B cell (primary cell): ENCODE results near the gene CEP41. TPM values are rescaled to one million over a fixed set of nuclear protein-coding genes. Genes with fewer than 3 reads are reported as not detected.

Experiments
- ATAC-seq: fragments of 200-7000 bp; cut with Tn5 transposase; one replicate; pipeline ENCODE4 v1.10.0; 2021; ENCODE audit warnings: low read depth, mild to moderate bottlenecking, moderate number of reproducible peaks, moderate library complexity
- CTCF ChIA-PET: fragments of 350-600 bp; sonication (Branson Sonifier 250); formaldehyde crosslinking; loops from one replicate; lab custom pipeline; 2021; ENCODE audit warnings: antibody characterized with exemption, inconsistent platforms; lab: Charles Lee
- POLR2A ChIA-PET: fragments of 350-600 bp; sonication (Branson Sonifier 250); formaldehyde crosslinking; loops from one replicate; lab custom pipeline; 2021; ENCODE audit warnings: antibody characterized with exemption; lab: Charles Lee
- DNase-seq: peaks from one replicate; pipeline ENCODE4 v3.0.0; 2013
- H2AFZ ChIP-seq: 2 replicates; pipeline ENCODE4 v1.6.1; 2012; ENCODE audit warnings: mild to moderate bottlenecking, low read depth, low read length; ENCODE audit not compliant: insufficient read depth, poor library complexity, severe bottlenecking
- H3K27ac ChIP-seq, 2 donors: 1 replicate in 1 of 2; 2 replicates in 1 of 2; pipeline ENCODE4 v1.5.1; 2012 to 2013; ENCODE audit warnings: low read length in 2 of 2, mild to moderate bottlenecking in 2 of 2, moderate library complexity in 1 of 2
- H3K27me3 ChIP-seq, 4 experiments: fragments of 200-600 bp in 1 of 4; sonication (generic) in 1 of 4; replicated peaks in 1 of 4; 1 replicate in 2 of 4; 2 replicates in 2 of 4; pipeline versions ENCODE4 v1.6.1 to v1.7.0; 2013 to 2016; ENCODE audit warnings: low read length in 3 of 4, mild to moderate bottlenecking in 2 of 4, mixed read lengths in 1 of 4, moderate library complexity in 1 of 4; ENCODE audit not compliant: insufficient read depth in 4 of 4, control insufficient read depth in 3 of 4; ENCODE audit errors: control extremely low read depth in 1 of 4
- H3K36me3 ChIP-seq, 2 experiments: replicated peaks in 1 of 2; 1 replicate in 1 of 2; 2 replicates in 1 of 2; pipeline versions ENCODE4 v1.6.1 to v1.7.1; 2013; ENCODE audit warnings: low read length in 1 of 2; ENCODE audit not compliant: insufficient read depth in 2 of 2, control insufficient read depth in 1 of 2; ENCODE audit errors: control extremely low read depth in 1 of 2, extremely low read depth in 1 of 2
- H3K4me1 ChIP-seq, 2 donors: fragments of 200-600 bp in 1 of 2; sonication (generic) in 1 of 2; 1 replicate in 1 of 2; 2 replicates in 1 of 2; pipeline versions ENCODE4 v1.5.1 to v1.6.1; 2013 to 2017; ENCODE audit warnings: low read length in 2 of 2; ENCODE audit not compliant: control insufficient read depth in 2 of 2, insufficient read depth in 2 of 2
- H3K4me2 ChIP-seq: replicated peaks from 2 replicates; pipeline ENCODE3; 2012; ENCODE audit warnings: mild to moderate bottlenecking, low read depth, low read length; ENCODE audit not compliant: poor library complexity, severe bottlenecking
- H3K4me3 ChIP-seq, 5 experiments: fragments of 200-600 bp in 1 of 5; sonication (generic) in 1 of 5; 1 replicate in 3 of 5; 2 replicates in 2 of 5; pipeline versions ENCODE4 v1.5.1 to v1.7.0; 2011 to 2016; ENCODE audit warnings: low read length in 4 of 5, mild to moderate bottlenecking in 4 of 5, low read depth in 2 of 5, control low read depth in 1 of 5, moderate library complexity in 1 of 5; ENCODE audit not compliant: insufficient read depth in 1 of 5; ENCODE audit errors: control extremely low read depth in 1 of 5, extremely low read depth in 1 of 5
- H3K79me2 ChIP-seq: fragments of 200-600 bp; sonication (generic); one replicate; pipeline ENCODE4 v1.6.0; 2016; ENCODE audit warnings: low read length; ENCODE audit not compliant: control insufficient read depth, insufficient read depth
- H3K9ac ChIP-seq: fragments of 200-600 bp; sonication (generic); 2 replicates; pipeline ENCODE4 v1.6.1; 2017; ENCODE audit warnings: mild to moderate bottlenecking, low read length, moderate library complexity
- H3K9me3 ChIP-seq, 3 donors: one replicate each; pipeline versions ENCODE4 v1.6.1 to v1.7.1; 2013; ENCODE audit warnings: low read length in 2 of 3; ENCODE audit not compliant: control insufficient read depth in 2 of 3, insufficient read depth in 1 of 3; ENCODE audit errors: control extremely low read depth in 1 of 3
- H4K20me1 ChIP-seq: 2 replicates; pipeline ENCODE4 v1.6.0; 2012; ENCODE audit warnings: mild to moderate bottlenecking, low read length; ENCODE audit not compliant: insufficient read depth, control insufficient read depth, poor library complexity, severe bottlenecking
- H3K27ac Mint-ChIP-seq: one replicate; pipeline ENCODE4 v1.8.0; 2021; ENCODE audit warnings: mixed read lengths
- H3K27me3 Mint-ChIP-seq: one replicate; pipeline ENCODE4 v1.8.0; 2021; ENCODE audit warnings: mixed read lengths
- H3K4me1 Mint-ChIP-seq: one replicate; pipeline ENCODE4 v1.8.0; 2021; ENCODE audit warnings: mixed read lengths
- H3K4me3 Mint-ChIP-seq: one replicate; pipeline ENCODE4 v1.8.0; 2021; ENCODE audit warnings: mixed read lengths
- H3K9me3 Mint-ChIP-seq: one replicate; pipeline ENCODE4 v1.8.0; 2022; ENCODE audit warnings: mixed read lengths; ENCODE audit not compliant: insufficient read depth
- EZH2 ChIP-seq: IDR thresholded peaks from 2 replicates; pipeline ENCODE4 v1.6.1; 2012; ENCODE audit warnings: borderline replicate concordance, low read depth, mild to moderate bottlenecking, moderate library complexity, low read length; ENCODE audit not compliant: insufficient read depth, poor library complexity, severe bottlenecking
- WGBS: methylation state at CpG from one replicate; pipeline ENCODE4 v1.1.5; 2013; ENCODE audit warnings: missing lambda C conversion rate; ENCODE audit not compliant: insufficient coverage; 5-methylcytosine and 5-hydroxymethylcytosine counted together
- intact Hi-C: fragments of 100-400 bp; cut with micrococcal nuclease; formaldehyde crosslinking; loops from one replicate; pipeline ENCODE4 v1.10.0; 2022
- polyA plus RNA-seq: library from polyadenylated mRNA; depleted of rRNA; stranded (reverse); fragments of >200 nt; gene quantifications from 2 replicates; pipeline ENCODE4 v1.2.3, GENCODE V29; 2012
- total RNA-seq, 2 donors: library from RNA; stranded (reverse); fragments of 120-200 nt in 1 of 2; gene quantifications; 1 replicate in 1 of 2; 2 replicates in 1 of 2; pipeline versions ENCODE4 v1.2.3 to v1.2.4, GENCODE V29; 2013 to 2022
- TF ChIP-seq, protein P1 (sequence below): fragments of 200-600 bp; IDR thresholded peaks from one replicate; pipeline ENCODE4 v1.8.0; 2022; ENCODE audit warnings: antibody characterized with exemption, mild to moderate bottlenecking

The CEP41 gene
- total and polyA plus RNA-seq, 2 donors (not counting 1 experiment from before 2014, with no cell fraction given): 3.4 to 5.9 TPM

DNA sequence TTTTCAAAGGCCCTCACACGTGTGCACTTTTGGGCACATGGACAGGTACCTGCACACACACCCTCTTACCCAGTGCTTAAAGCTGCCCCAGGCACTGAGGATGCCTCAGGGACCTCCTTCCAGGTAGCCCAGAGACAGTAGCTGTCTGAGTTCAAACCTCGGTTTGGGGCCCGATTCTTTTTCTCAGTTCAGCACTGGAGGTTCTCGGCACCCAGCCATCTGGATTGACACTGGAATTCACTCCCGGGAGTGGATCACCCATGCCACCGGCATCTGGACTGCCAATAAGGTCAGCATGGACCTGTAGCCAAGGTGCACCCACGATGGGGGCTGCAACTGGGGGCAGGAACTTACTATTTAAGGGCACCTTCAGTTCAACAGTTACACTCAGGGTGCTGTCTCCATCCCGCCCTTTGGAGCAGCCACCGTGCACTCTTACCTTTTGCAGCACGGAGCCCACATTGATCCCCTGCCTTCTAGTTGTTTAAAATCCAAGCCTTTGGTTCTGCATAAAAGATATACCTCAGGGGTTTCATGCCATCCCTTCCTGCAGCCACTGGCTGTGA is 78.5 kb downstream of the CEP41 start:
- no peaks in the 10 kb centered on the region for H3K27me3 Mint-ChIP-seq
- peaks cover 6% of the 10 kb centered on the region for H3K9me3 Mint-ChIP-seq
- Histone ChIP-seq H4K20me1 (no peaks in the 10 kb centered on the region), H3K27me3 (no peaks in the 10 kb centered on the region), H3K4me1 (no peaks in the 10 kb centered on the region), H2AFZ (no peak overlapping the region), H3K36me3 (no peaks in the 10 kb centered on the region), H3K79me2 (no peaks in the 10 kb centered on the region), H3K4me2 (no peak overlapping the region), H3K9me3 (peaks cover 0 to 18% (median 7%) of the 10 kb centered on the region in 3 donors), H3K9ac (no peak overlapping the region), H3K27ac (no peak overlapping the region), H3K4me3 (no peak overlapping the region)
- no peak for TF ChIP-seq EZH2
- TF ChIP-seq, protein P1, sequence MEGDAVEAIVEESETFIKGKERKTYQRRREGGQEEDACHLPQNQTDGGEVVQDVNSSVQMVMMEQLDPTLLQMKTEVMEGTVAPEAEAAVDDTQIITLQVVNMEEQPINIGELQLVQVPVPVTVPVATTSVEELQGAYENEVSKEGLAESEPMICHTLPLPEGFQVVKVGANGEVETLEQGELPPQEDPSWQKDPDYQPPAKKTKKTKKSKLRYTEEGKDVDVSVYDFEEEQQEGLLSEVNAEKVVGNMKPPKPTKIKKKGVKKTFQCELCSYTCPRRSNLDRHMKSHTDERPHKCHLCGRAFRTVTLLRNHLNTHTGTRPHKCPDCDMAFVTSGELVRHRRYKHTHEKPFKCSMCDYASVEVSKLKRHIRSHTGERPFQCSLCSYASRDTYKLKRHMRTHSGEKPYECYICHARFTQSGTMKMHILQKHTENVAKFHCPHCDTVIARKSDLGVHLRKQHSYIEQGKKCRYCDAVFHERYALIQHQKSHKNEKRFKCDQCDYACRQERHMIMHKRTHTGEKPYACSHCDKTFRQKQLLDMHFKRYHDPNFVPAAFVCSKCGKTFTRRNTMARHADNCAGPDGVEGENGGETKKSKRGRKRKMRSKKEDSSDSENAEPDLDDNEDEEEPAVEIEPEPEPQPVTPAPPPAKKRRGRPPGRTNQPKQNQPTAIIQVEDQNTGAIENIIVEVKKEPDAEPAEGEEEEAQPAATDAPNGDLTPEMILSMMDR: no peak
- no peak overlapping the region for H3K4me3 Mint-ChIP-seq
- no peak for DNase-seq
- H3K4me1 Mint-ChIP-seq: no peaks in the 10 kb centered on the region
- H3K27ac Mint-ChIP-seq: no peak overlapping the region
- CTCF ChIA-PET: no interaction called here
- no peak for ATAC-seq
- intact Hi-C loops: no loop called here
- POLR2A ChIA-PET: no interaction called here
- WGBS: 96% methylated on average over 10 of the region's 10 CpGs

DNA sequence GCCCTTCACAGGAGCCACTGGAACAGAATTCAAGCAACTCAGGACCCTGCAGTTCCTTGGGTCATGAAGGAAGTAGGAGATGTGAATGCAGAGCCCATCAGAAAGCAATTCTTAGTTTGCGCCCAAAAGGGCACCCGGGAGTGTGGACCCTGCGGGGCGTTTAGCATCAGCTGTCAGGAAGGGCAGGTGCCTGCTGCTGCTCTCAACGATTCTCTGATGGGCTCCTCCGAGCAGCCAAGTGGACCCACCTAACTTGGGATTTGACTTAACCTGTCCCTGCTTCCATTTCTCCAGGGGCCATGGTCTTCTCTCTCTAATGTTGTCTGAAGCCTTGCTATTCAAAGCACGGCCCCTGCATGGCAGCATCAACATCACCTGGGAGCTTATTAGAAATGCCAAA is 79.1 kb downstream of the CEP41 start:
- H3K4me2 ChIP-seq: no peak overlapping the region
- Mint-ChIP-seq H3K27me3 (no peaks in the 10 kb centered on the region), H3K9me3 (peaks cover 6% of the 10 kb centered on the region), H3K4me3 (no peak overlapping the region), H3K27ac (no peak overlapping the region), H3K4me1 (no peaks in the 10 kb centered on the region)
- no peaks in the 10 kb centered on the region for H3K79me2 ChIP-seq
- no peak overlapping the region for H3K9ac ChIP-seq
- ChIA-PET CTCF (no interaction called here), POLR2A (interaction anchor here (0.6 kb wide), 1 partner anchor 794 kb away, joined by 4 read pairs; no protein-coding TSS in a partner anchor)
- H4K20me1 ChIP-seq: no peaks in the 10 kb centered on the region
- TF ChIP-seq, protein P1: no peak
- no peak for TF ChIP-seq EZH2
- 95% methylated on average over 7 of the region's 7 CpGs for WGBS
- H3K4me1 ChIP-seq: no peaks in the 10 kb centered on the region
- intact Hi-C loops: no loop called here
- H3K36me3 ChIP-seq: no peaks in the 10 kb centered on the region
- H3K27me3 ChIP-seq: no peaks in the 10 kb centered on the region
- no peak for DNase-seq
- no peak overlapping the region for H3K27ac ChIP-seq
- ATAC-seq: no peak
- H2AFZ ChIP-seq: no peak overlapping the region
- H3K9me3 ChIP-seq: peaks cover 0 to 18% (median 7%) of the 10 kb centered on the region in 3 donors
- H3K4me3 ChIP-seq: no peak overlapping the region
